ENCODE measurements around the gene PKHD1. TPM values are rescaled to one million over a fixed set of nuclear protein-coding genes. Genes with fewer than 3 reads are reported as not detected.
A peak's percentile ranks its signal among the peaks of the same experiment; 100 is the strongest.

Gene PKHD1
- total RNA-seq, 1 experiment from 2014 or later, result 0.40 TPM

GRCh38 chr6:51908243-51908642 is 179.2 kb downstream of the PKHD1 start:
- no peaks in the 10 kb centered on the region for H3K27me3 ChIP-seq (ENCODE audit: low read length)
- H3K4me2 ChIP-seq (ENCODE audit: low read length), result no peak overlapping the region
- no peaks in the 10 kb centered on the region for H3K36me3 ChIP-seq (ENCODE audit: low read depth, low read length)
- intact Hi-C loops (cut with micrococcal nuclease), result no loop called here
- H3K9me2 ChIP-seq (replicated peaks; ENCODE audit: low read length), result no peaks in the 10 kb centered on the region
- H3K4me1 ChIP-seq (ENCODE audit: insufficient read depth, low read length), result no peaks in the 10 kb centered on the region
- TF ChIP-seq CTCF (conservative IDR thresholded peaks at IDR 0.05; ENCODE audit: low read depth, low read length), result no peak
- no peak for TF ChIP-seq EZH2 (IDR thresholded peaks at IDR 0.05; ENCODE audit: low read length, unreplicated experiment)
- no peak for TF ChIP-seq EZH2phosphoT487 (IDR thresholded peaks at IDR 0.05; ENCODE audit: borderline replicate concordance, low read length)
- DNase-seq (no peak), ATAC-seq (no peak)
- H3K4me3 ChIP-seq (ENCODE audit: low read length), result no peak overlapping the region
- H4K20me1 ChIP-seq (ENCODE audit: low read length), result no peaks in the 10 kb centered on the region
- H3F3A ChIP-seq (ENCODE audit: low read length, unreplicated experiment), result no peaks in the 10 kb centered on the region
- H3K79me2 ChIP-seq (ENCODE audit: low read length), result no peaks in the 10 kb centered on the region
- CTCF ChIA-PET, result no interaction called here
- H2AFZ ChIP-seq (ENCODE audit: low read length), result no peak overlapping the region
- no peaks in the 10 kb centered on the region for H3K9me3 ChIP-seq (ENCODE audit: low read length)
- no peak overlapping the region for H3K27ac ChIP-seq (ENCODE audit: low read length)
- POLR2A ChIA-PET (ENCODE audit: unreplicated experiment), result no interaction called here
- BruUV-seq (replicated peaks), result no TSS peak
- H3K9ac ChIP-seq (ENCODE audit: low read length), result no peak overlapping the region

- CTCF ChIA-PET, result no interaction called here
- Histone ChIP-seq H3K4me1 (ENCODE audit: insufficient read depth, low read length) (no peaks in the 10 kb centered on the region), H3K27ac (ENCODE audit: low read length) (no peak overlapping the region), H3K4me2 (ENCODE audit: low read length) (no peak overlapping the region), H3K27me3 (ENCODE audit: low read length) (no peaks in the 10 kb centered on the region), H3K9ac (ENCODE audit: low read length) (no peak overlapping the region), H3K9me3 (ENCODE audit: low read length) (no peaks in the 10 kb centered on the region), H3F3A (ENCODE audit: low read length, unreplicated experiment) (no peaks in the 10 kb centered on the region), H3K36me3 (ENCODE audit: low read depth, low read length) (no peaks in the 10 kb centered on the region), H3K79me2 (ENCODE audit: low read length) (no peaks in the 10 kb centered on the region), H4K20me1 (ENCODE audit: low read length) (no peaks in the 10 kb centered on the region), H3K9me2 (replicated peaks; ENCODE audit: low read length) (no peaks in the 10 kb centered on the region), H3K4me3 (ENCODE audit: low read length) (no peak overlapping the region), H2AFZ (ENCODE audit: low read length) (no peak overlapping the region)
- DNase-seq (no peak), ATAC-seq (no peak)
- BruUV-seq (replicated peaks), result no TSS peak
- TF ChIP-seq EZH2phosphoT487 (IDR thresholded peaks at IDR 0.05; ENCODE audit: borderline replicate concordance, low read length) (no peak), CTCF (conservative IDR thresholded peaks at IDR 0.05; ENCODE audit: low read depth, low read length) (no peak), EZH2 (IDR thresholded peaks at IDR 0.05; ENCODE audit: low read length, unreplicated experiment) (no peak)
- intact Hi-C loops (cut with micrococcal nuclease), result no loop called here
- POLR2A ChIA-PET (ENCODE audit: unreplicated experiment), result no interaction called here
Observed at GRCh38 chr6:51901766-51902764, 185.3 kb downstream of the PKHD1 start.

GRCh38 chr6:51893366-51893765 is 194.0 kb downstream of the PKHD1 start:
- no peak overlapping the region for H3K4me3 ChIP-seq (ENCODE audit: low read length)
- POLR2A ChIA-PET (ENCODE audit: unreplicated experiment), result no interaction called here
- H2AFZ ChIP-seq (ENCODE audit: low read length), result no peak overlapping the region
- no peaks in the 10 kb centered on the region for H4K20me1 ChIP-seq (ENCODE audit: low read length)
- H3K36me3 ChIP-seq (ENCODE audit: low read depth, low read length), result no peaks in the 10 kb centered on the region
- DNase-seq, result peak; percentile 66
- intact Hi-C loops (cut with micrococcal nuclease), result no loop called here
- H3F3A ChIP-seq (ENCODE audit: low read length, unreplicated experiment), result no peaks in the 10 kb centered on the region
- H3K4me2 ChIP-seq (ENCODE audit: low read length), result peak overlapping the region; percentile 36
- H3K9me3 ChIP-seq (ENCODE audit: low read length), result no peaks in the 10 kb centered on the region
- H3K27ac ChIP-seq (ENCODE audit: low read length), result peak overlapping the region; percentile 56
- no peaks in the 10 kb centered on the region for H3K27me3 ChIP-seq (ENCODE audit: low read length)
- no TSS peak for BruUV-seq (replicated peaks)
- CTCF ChIA-PET, result no interaction called here
- H3K9me2 ChIP-seq (replicated peaks; ENCODE audit: low read length), result no peaks in the 10 kb centered on the region
- no peaks in the 10 kb centered on the region for H3K79me2 ChIP-seq (ENCODE audit: low read length)
- TF ChIP-seq CTCF (conservative IDR thresholded peaks at IDR 0.05; ENCODE audit: low read depth, low read length), result no peak
- peaks cover 26% of the 10 kb centered on the region for H3K4me1 ChIP-seq (ENCODE audit: insufficient read depth, low read length)
- peak; percentile 56 for ATAC-seq
- H3K9ac ChIP-seq (ENCODE audit: low read length), result no peak overlapping the region
